Hepatocyte (in vitro differentiated cells): ENCODE data around the gene EEIG2. TPM values are rescaled to one million over a fixed set of nuclear protein-coding genes. Genes with fewer than 3 reads are reported as not detected.

Experiments used
- DNase-seq: peaks from one replicate; pipeline ENCODE4 v3.0.0-alpha.2; 2016; ENCODE audit warnings: low spot score
- H2AFZ ChIP-seq: fragments of 200-600 bp; sonication (generic); 2 replicates; pipeline ENCODE4 v1.6.0; 2016; ENCODE audit warnings: antibody characterized with exemption, mild to moderate bottlenecking
- H3K27ac ChIP-seq: fragments of 200-600 bp; sonication (generic); 2 replicates; pipeline ENCODE4 v1.5.1; 2016; ENCODE audit warnings: mild to moderate bottlenecking
- H3K27me3 ChIP-seq: fragments of 200-600 bp; sonication (generic); 2 replicates; pipeline ENCODE4 v1.6.1; 2016
- H3K36me3 ChIP-seq: fragments of 200-600 bp; sonication (generic); replicated peaks from 2 replicates; pipeline ENCODE4 v1.5.1; 2016; ENCODE audit warnings: low read depth; ENCODE audit not compliant: insufficient read depth
- H3K4me1 ChIP-seq: fragments of 200-600 bp; sonication (generic); 2 replicates; pipeline ENCODE4 v1.5.1; 2016; ENCODE audit warnings: mild to moderate bottlenecking, moderate library complexity; ENCODE audit not compliant: insufficient read depth
- H3K4me2 ChIP-seq: fragments of 200-600 bp; sonication (generic); 2 replicates; pipeline ENCODE4 v1.6.0; 2016
- H3K4me3 ChIP-seq: fragments of 200-600 bp; sonication (generic); 2 replicates; pipeline ENCODE4 v1.5.1; 2016; ENCODE audit warnings: mild to moderate bottlenecking
- H3K79me2 ChIP-seq: fragments of 200-600 bp; sonication (generic); 2 replicates; pipeline ENCODE4 v1.6.0; 2017; ENCODE audit warnings: mild to moderate bottlenecking
- H3K9me2 ChIP-seq: fragments of 200-600 bp; sonication (generic); replicated peaks from 2 replicates; pipeline ENCODE4 v1.6.0; 2017; ENCODE audit warnings: mild to moderate bottlenecking; ENCODE audit not compliant: insufficient read depth
- H3K9me3 ChIP-seq: fragments of 200-600 bp; sonication (generic); 2 replicates; pipeline ENCODE4 v1.5.1; 2016; ENCODE audit warnings: low read depth, mild to moderate bottlenecking
- H4K20me1 ChIP-seq: fragments of 200-600 bp; sonication (generic); 2 replicates; pipeline ENCODE4 v1.6.0; 2016; ENCODE audit warnings: mild to moderate bottlenecking; ENCODE audit not compliant: insufficient read depth, poor library complexity, severe bottlenecking
- EZH2 ChIP-seq: fragments of 200-600 bp; sonication (generic); IDR thresholded peaks from 2 replicates; pipeline ENCODE4 v1.6.1; 2016; ENCODE audit warnings: antibody characterized with exemption, mild to moderate bottlenecking, borderline replicate concordance
- EZH2phosphoT487 ChIP-seq: fragments of 200-600 bp; sonication (generic); IDR thresholded peaks from one replicate; pipeline ENCODE4 v1.6.1; 2018; ENCODE audit warnings: antibody characterized with exemption, mild to moderate bottlenecking, low read depth, moderate library complexity; ENCODE audit not compliant: unreplicated experiment, severe bottlenecking
- WGBS: methylation state at CpG from one replicate; pipeline ENCODE4 v1.1.6; 2016; ENCODE audit warnings: low lambda C conversion rate; ENCODE audit errors: missing lambda C conversion rate; 5-methylcytosine and 5-hydroxymethylcytosine counted together
- polyA plus RNA-seq: library from polyadenylated mRNA; unstranded; fragments of >200 nt; fragmentation: Nextera tagmentation; extraction: Ambion mirVana; gene quantifications from 2 replicates; pipeline ENCODE4 v1.2.1, GENCODE V29; 2016
- total RNA-seq: library from RNA; depleted of rRNA; stranded (reverse); fragments of >200 nt; gene quantifications from 2 replicates; pipeline ENCODE4 v1.2.3, GENCODE V29; 2014
- TF ChIP-seq, protein P1 (sequence below): fragments of 200-600 bp; sonication (generic); IDR thresholded peaks from 2 replicates; pipeline ENCODE4 v1.5.1; 2016; ENCODE audit warnings: antibody characterized with exemption, mild to moderate bottlenecking; ENCODE audit not compliant: poor library complexity

Gene EEIG2
- total and polyA plus RNA-seq, 2 experiments from 2014 or later: 5.1 to 16.0 TPM

DNA sequence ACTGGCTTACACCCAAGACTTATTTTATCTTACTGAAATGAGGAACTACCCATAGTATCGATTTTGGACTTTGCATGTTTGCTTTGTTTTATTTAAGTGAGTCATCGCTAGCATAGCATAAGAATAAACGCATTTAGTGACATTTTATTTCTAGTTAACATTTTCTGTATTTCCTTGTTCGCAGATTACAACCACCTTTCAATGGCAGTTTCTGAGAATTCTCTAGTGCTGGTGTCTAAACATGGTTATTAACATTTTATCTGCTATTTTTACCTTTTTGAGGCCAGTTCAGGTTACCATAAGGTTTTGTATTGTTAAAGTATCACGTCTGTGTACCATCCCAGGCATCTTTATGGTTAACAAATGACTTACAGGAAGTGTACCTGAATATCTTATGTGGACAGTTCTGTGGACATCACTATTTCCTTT is 24.5 kb downstream of the EEIG2 start:
- peak overlapping the region; percentile 17 for H3K4me2 ChIP-seq
- no peaks in the 10 kb centered on the region for H3K36me3 ChIP-seq
- H3K9me2 ChIP-seq: no peaks in the 10 kb centered on the region
- WGBS: 69% methylated on average over 5 of the region's 5 CpGs
- no peaks in the 10 kb centered on the region for H4K20me1 ChIP-seq
- H3K79me2 ChIP-seq: peaks cover 32% of the 10 kb centered on the region
- no peak overlapping the region for H3K4me3 ChIP-seq
- no peak overlapping the region for H2AFZ ChIP-seq
- DNase-seq: no peak
- peaks cover 6% of the 10 kb centered on the region for H3K9me3 ChIP-seq
- TF ChIP-seq EZH2 (no peak), EZH2phosphoT487 (no peak)
- TF ChIP-seq, protein P1, sequence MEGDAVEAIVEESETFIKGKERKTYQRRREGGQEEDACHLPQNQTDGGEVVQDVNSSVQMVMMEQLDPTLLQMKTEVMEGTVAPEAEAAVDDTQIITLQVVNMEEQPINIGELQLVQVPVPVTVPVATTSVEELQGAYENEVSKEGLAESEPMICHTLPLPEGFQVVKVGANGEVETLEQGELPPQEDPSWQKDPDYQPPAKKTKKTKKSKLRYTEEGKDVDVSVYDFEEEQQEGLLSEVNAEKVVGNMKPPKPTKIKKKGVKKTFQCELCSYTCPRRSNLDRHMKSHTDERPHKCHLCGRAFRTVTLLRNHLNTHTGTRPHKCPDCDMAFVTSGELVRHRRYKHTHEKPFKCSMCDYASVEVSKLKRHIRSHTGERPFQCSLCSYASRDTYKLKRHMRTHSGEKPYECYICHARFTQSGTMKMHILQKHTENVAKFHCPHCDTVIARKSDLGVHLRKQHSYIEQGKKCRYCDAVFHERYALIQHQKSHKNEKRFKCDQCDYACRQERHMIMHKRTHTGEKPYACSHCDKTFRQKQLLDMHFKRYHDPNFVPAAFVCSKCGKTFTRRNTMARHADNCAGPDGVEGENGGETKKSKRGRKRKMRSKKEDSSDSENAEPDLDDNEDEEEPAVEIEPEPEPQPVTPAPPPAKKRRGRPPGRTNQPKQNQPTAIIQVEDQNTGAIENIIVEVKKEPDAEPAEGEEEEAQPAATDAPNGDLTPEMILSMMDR: no peak
- H3K27ac ChIP-seq: peak overlapping the region; percentile 64
- no peaks in the 10 kb centered on the region for H3K27me3 ChIP-seq
- H3K4me1 ChIP-seq: peaks cover 17% of the 10 kb centered on the region

DNA sequence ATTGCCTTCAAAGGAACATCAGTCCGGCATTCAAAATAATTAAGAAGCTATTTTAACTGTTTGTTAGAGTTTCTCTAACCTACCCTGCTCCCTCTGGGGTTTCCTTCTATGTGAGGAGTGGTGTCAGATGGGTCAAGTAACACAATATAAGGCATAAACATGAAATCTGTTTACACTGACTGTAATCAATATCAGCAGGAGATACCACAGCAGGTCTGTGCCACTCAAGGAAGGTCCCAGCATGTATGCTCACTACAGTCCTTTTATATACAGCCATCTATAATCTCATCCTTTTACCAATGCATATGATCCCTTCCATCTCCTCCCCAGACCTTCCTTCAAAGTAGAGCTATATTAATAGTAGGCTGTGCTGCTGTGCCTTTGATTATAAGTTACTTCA is 25.4 kb downstream of the EEIG2 start:
- H3K4me2 ChIP-seq: peak overlapping the region; percentile 17
- no peaks in the 10 kb centered on the region for H4K20me1 ChIP-seq
- 78% methylated on average over 1 of the region's 1 CpG for WGBS
- no peaks in the 10 kb centered on the region for H3K36me3 ChIP-seq
- no peaks in the 10 kb centered on the region for H3K27me3 ChIP-seq
- H3K4me1 ChIP-seq: peaks cover 17% of the 10 kb centered on the region
- H3K27ac ChIP-seq: peak overlapping the region; percentile 64
- peaks cover 5% of the 10 kb centered on the region for H3K9me3 ChIP-seq
- no peak overlapping the region for H3K4me3 ChIP-seq
- H3K79me2 ChIP-seq: peaks cover 40% of the 10 kb centered on the region
- DNase-seq: no peak
- H2AFZ ChIP-seq: no peak overlapping the region
- TF ChIP-seq, protein P1: no peak
- TF ChIP-seq EZH2phosphoT487 (no peak), EZH2 (no peak)
- no peaks in the 10 kb centered on the region for H3K9me2 ChIP-seq

DNA sequence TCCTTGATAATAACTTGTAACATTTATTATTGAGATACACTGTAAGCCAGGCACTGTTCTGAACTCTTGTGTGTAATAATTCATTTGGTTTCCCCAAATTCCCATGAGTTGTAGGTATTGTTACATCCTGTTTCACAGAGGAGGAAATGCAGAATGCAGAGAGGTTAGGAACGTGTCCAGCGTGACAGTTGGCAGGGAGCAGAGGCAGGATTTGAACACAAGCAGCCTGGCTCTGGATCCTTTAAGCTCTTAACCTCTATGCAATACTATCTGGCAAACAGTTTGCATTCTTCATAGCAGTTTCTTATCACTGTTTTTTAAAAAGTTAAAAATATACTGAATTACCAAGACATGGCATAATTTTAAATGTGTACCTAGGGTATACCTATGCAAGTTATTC is 30.5 kb downstream of the EEIG2 start:
- Histone ChIP-seq H3K36me3 (no peaks in the 10 kb centered on the region), H3K4me3 (no peak overlapping the region), H3K27me3 (no peaks in the 10 kb centered on the region), H4K20me1 (no peaks in the 10 kb centered on the region), H3K9me3 (no peaks in the 10 kb centered on the region), H3K27ac (peak overlapping the region; percentile 2), H3K9me2 (no peaks in the 10 kb centered on the region), H3K4me2 (no peak overlapping the region), H3K79me2 (peaks cover 33% of the 10 kb centered on the region), H2AFZ (no peak overlapping the region), H3K4me1 (peaks cover 7% of the 10 kb centered on the region)
- TF ChIP-seq, protein P1: no peak
- no peak for TF ChIP-seq EZH2phosphoT487
- no peak for TF ChIP-seq EZH2
- DNase-seq: no peak
- whole genome bisulfite sequencing: 66% methylated on average over 2 of the region's 2 CpGs

DNA sequence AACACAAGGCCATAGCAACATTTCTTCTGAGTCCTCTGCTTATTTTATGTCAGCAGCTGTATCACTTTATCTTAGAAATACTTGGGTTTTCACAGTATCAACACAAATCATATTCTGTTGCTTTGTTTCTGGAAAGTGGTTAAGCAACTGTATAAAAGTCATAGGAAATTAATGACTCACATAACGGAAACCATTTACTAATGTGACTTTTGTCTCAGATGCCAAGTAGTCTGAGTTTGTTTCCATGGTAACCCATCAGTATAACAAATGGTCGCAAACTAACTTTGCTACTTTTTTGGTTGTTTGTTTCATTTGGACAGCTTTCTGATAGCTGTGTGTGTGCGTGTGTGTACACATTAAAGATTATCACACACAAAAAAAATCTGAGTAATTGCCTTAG is 31.1 kb downstream of the EEIG2 start:
- Histone ChIP-seq H3K27ac (peak overlapping the region; percentile 48), H2AFZ (no peak overlapping the region), H3K9me2 (no peaks in the 10 kb centered on the region), H3K4me1 (peaks cover 12% of the 10 kb centered on the region), H3K9me3 (no peaks in the 10 kb centered on the region), H3K27me3 (no peaks in the 10 kb centered on the region), H3K36me3 (no peaks in the 10 kb centered on the region), H3K4me2 (no peak overlapping the region), H3K79me2 (peaks cover 33% of the 10 kb centered on the region), H4K20me1 (no peaks in the 10 kb centered on the region), H3K4me3 (no peak overlapping the region)
- WGBS: 57% methylated on average over 3 of the region's 3 CpGs
- TF ChIP-seq EZH2 (no peak), EZH2phosphoT487 (no peak)
- TF ChIP-seq, protein P1: no peak
- peak; percentile 41 for DNase-seq
